ENCODE results near the gene MYBPC2.
"Not testable (repeated sequence)": the region's sequence is repeated elsewhere in the genome, so short reads cannot be mapped to it uniquely, and the experiment has no call there.

The MYBPC2 gene

GRCh38 chr19:50387176-50387867 is 45.4 kb upstream of the MYBPC2 start:
- no peak overlapping the region for H3K27ac ChIP-seq
- no peaks in the 10 kb centered on the region for H3K9me3 ChIP-seq
- DNase-seq, result no peak
- H3K27me3 ChIP-seq, result no peaks in the 10 kb centered on the region
- H3K36me3 ChIP-seq, result peaks cover 3 to 6% (median 4%) of the 10 kb centered on the region in 3 donors
- peaks cover 0 to 21% (median 18%) of the 10 kb centered on the region in 4 donors for H3K4me1 ChIP-seq
- no peak overlapping the region for H3K4me3 ChIP-seq
- intact Hi-C loops (cut with DNase I; ENCODE audit: low total_unique reads), result no loop called here
- TF ChIP-seq CTCF (IDR thresholded peaks at IDR 0.05), result no peak

GRCh38 chr19:50387868-50388245 is 44.8 kb upstream of the MYBPC2 start:
- intact Hi-C loops (cut with DNase I; ENCODE audit: low total_unique reads), result no loop called here
- Histone ChIP-seq H3K4me3 (no peak overlapping the region), H3K9me3 (no peaks in the 10 kb centered on the region), H3K36me3 (peaks cover 0 to under 1% (median 0%) of the 10 kb centered on the region in 3 donors), H3K4me1 (peaks cover 0 to 21% (median 18%) of the 10 kb centered on the region in 4 donors), H3K27ac (no peak overlapping the region), H3K27me3 (no peaks in the 10 kb centered on the region)
- TF ChIP-seq CTCF (IDR thresholded peaks at IDR 0.05), result no peak
- no peak for DNase-seq

GRCh38 chr19:50390295-50390694 is 42.4 kb upstream of the MYBPC2 start:
- H3K4me3 ChIP-seq; H3K36me3 ChIP-seq; H3K9me3 ChIP-seq; DNase-seq; intact Hi-C loops (cut with DNase I; ENCODE audit: low total_unique reads); H3K4me1 ChIP-seq; H3K27me3 ChIP-seq; H3K27ac ChIP-seq: not testable (repeated sequence)

GRCh38 chr19:50390952-50391351 is 41.7 kb upstream of the MYBPC2 start:
- H3K36me3 ChIP-seq; DNase-seq; H3K27me3 ChIP-seq; H3K4me3 ChIP-seq; intact Hi-C loops (cut with DNase I; ENCODE audit: low total_unique reads); H3K4me1 ChIP-seq; H3K27ac ChIP-seq; H3K9me3 ChIP-seq: not testable (repeated sequence)

- intact Hi-C loops (cut with DNase I; ENCODE audit: low total_unique reads), result no loop called here
- Histone ChIP-seq H3K27me3 (no peaks in the 10 kb centered on the region), H3K27ac (no peak overlapping the region), H3K4me3 (no peak overlapping the region), H3K36me3 (no peaks in the 10 kb centered on the region), H3K4me1 (no peaks in the 10 kb centered on the region), H3K9me3 (no peaks in the 10 kb centered on the region)
- no peak for DNase-seq
- no peak for TF ChIP-seq CTCF (IDR thresholded peaks at IDR 0.05)
These were observed 39.9 kb upstream of the MYBPC2 start for GRCh38 chr19:50392759-50393158.

GRCh38 chr19:50393589-50393988 is 39.1 kb upstream of the MYBPC2 start:
- Histone ChIP-seq H3K36me3 (no peaks in the 10 kb centered on the region), H3K27me3 (no peaks in the 10 kb centered on the region), H3K27ac (no peak overlapping the region), H3K4me3 (no peak overlapping the region), H3K4me1 (no peaks in the 10 kb centered on the region), H3K9me3 (no peaks in the 10 kb centered on the region)
- no peak for TF ChIP-seq CTCF (IDR thresholded peaks at IDR 0.05)
- DNase-seq, result no peak
- intact Hi-C loops (cut with DNase I; ENCODE audit: low total_unique reads), result no loop called here

- H3K27ac ChIP-seq, result no peak overlapping the region
- no peaks in the 10 kb centered on the region for H3K9me3 ChIP-seq
- intact Hi-C loops (cut with DNase I; ENCODE audit: low total_unique reads), result no loop called here
- no peaks in the 10 kb centered on the region for H3K27me3 ChIP-seq
- H3K36me3 ChIP-seq, result peaks cover 0 to 4% (median 0%) of the 10 kb centered on the region in 3 donors
- H3K4me3 ChIP-seq, result no peak overlapping the region
- no peak for DNase-seq
- H3K4me1 ChIP-seq, result no peaks in the 10 kb centered on the region
- TF ChIP-seq CTCF (IDR thresholded peaks at IDR 0.05), result no peak
These were observed 38.7 kb upstream of the MYBPC2 start for GRCh38 chr19:50394017-50394416.

All from tibial artery (tissue), 4 donors.